HCT116 (cell line): ENCODE measurements around the gene FOXP1. TPM values are rescaled to one million over a fixed set of nuclear protein-coding genes. Genes with fewer than 3 reads are reported as not detected.

Source experiments
- ATAC-seq: fragments of 200-7000 bp; cut with Tn5 transposase; 2 replicates; pipeline ENCODE4 v1.9.1; 2020; ENCODE audit warnings: mild to moderate bottlenecking, moderate library complexity
- BruUV-seq: library from RNA; stranded (reverse); fragments of 400-500 nt; replicated peaks from 2 replicates; lab custom pipeline; 2021; lab: Mats Ljungman, UMichigan
- CTCF ChIA-PET: fragments of 300-600 bp; sonication (Branson Sonifier 250); formaldehyde crosslinking; loops from one replicate; lab custom pipeline; 2021; ENCODE audit warnings: antibody characterized with exemption; lab: Charles Lee
- POLR2A ChIA-PET: fragments of 300-600, 350-600 bp; sonication (Branson Sonifier 250); formaldehyde crosslinking; loops from one replicate; lab custom pipeline; 2021; ENCODE audit warnings: antibody characterized with exemption; lab: Charles Lee
- RAD21 ChIA-PET, 2 experiments: fragments of 300-600 bp; sonication (Branson Sonifier 250); formaldehyde crosslinking; loops; one replicate each; lab custom pipeline; 2023; ENCODE audit warnings: low total read pairs in 2 of 2; ENCODE audit not compliant: uncharacterized antibody in 2 of 2, unreplicated experiment in 2 of 2, low non-redundant PET in 1 of 2; lab: Charles Lee
- DNase-seq: peaks from one replicate; pipeline ENCODE4 v3.0.0-alpha.2; 2010; ENCODE audit warnings: low read depth, low spot score
- H2AFZ ChIP-seq: fragments of 200-600 bp; shearing (Covaris generic), sonication (generic); 2 replicates; pipeline ENCODE4 v1.6.1; 2017; ENCODE audit warnings: low read depth, mixed run types, mixed read lengths, antibody characterized with exemption, low read length; ENCODE audit not compliant: poor library complexity, severe bottlenecking
- H3K27ac ChIP-seq: 2 replicates; pipeline ENCODE4 v1.5.1; 2012; ENCODE audit warnings: low read depth, low read length
- H3K27me3 ChIP-seq: fragments of 200-600 bp; sonication (generic); 2 replicates; pipeline ENCODE4 v1.6.1; 2016; ENCODE audit warnings: mixed run types, low read length, mixed read lengths; ENCODE audit not compliant: insufficient read depth
- H3K36me3 ChIP-seq, 2 experiments: fragments of 200-500 bp in 1 of 2; fragments of 200-600 bp in 1 of 2; sonication (Bioruptor generic) in 1 of 2; sonication (generic) in 1 of 2; 2 replicates each; pipeline versions ENCODE4 v1.5.1 to v1.6.1; 2014 to 2016; ENCODE audit warnings: low read length in 2 of 2, inconsistent platforms in 1 of 2, mixed read lengths in 1 of 2, mixed run types in 1 of 2; ENCODE audit not compliant: insufficient read depth in 2 of 2, control insufficient read depth in 1 of 2
- H3K4me1 ChIP-seq, 2 experiments: fragments of 200-600 bp in 1 of 2; sonication (generic) in 1 of 2; 2 replicates each; pipeline versions ENCODE4 v1.5.1 to v1.6.1; 2012 to 2017; ENCODE audit warnings: low read length in 2 of 2, inconsistent platforms in 1 of 2, mild to moderate bottlenecking in 1 of 2, mixed read lengths in 1 of 2, mixed run types in 1 of 2, moderate library complexity in 1 of 2; ENCODE audit not compliant: insufficient read depth in 2 of 2, control insufficient read depth in 1 of 2
- H3K4me2 ChIP-seq: fragments of 200-600 bp; sonication (generic); 2 replicates; pipeline ENCODE4 v1.6.1; 2017; ENCODE audit warnings: mixed run types, low read length, mixed read lengths
- H3K4me3 ChIP-seq, 2 experiments: fragments of 200-600 bp in 1 of 2; sonication (generic) in 1 of 2; replicated peaks in 1 of 2; 2 replicates each; pipeline ENCODE4 v1.5.1; 2011 to 2016; ENCODE audit warnings: low read length in 2 of 2, control low read depth in 1 of 2, low read depth in 1 of 2, mild to moderate bottlenecking in 1 of 2, mixed read lengths in 1 of 2, mixed run types in 1 of 2
- H3K79me2 ChIP-seq: fragments of 200-600 bp; sonication (generic); 2 replicates; pipeline ENCODE4 v1.6.1; 2017; ENCODE audit warnings: mild to moderate bottlenecking, mixed run types, low read length, moderate library complexity, mixed read lengths; ENCODE audit not compliant: insufficient read depth
- H3K9ac ChIP-seq: fragments of 200-600 bp; sonication (generic); 2 replicates; pipeline ENCODE4 v1.6.1; 2016; ENCODE audit warnings: low read length, mixed read lengths
- H3K9me2 ChIP-seq: fragments of 200-600 bp; sonication (generic), shearing (Covaris generic); 2 replicates; pipeline ENCODE4 v1.6.1; 2017; ENCODE audit warnings: mixed run types, mild to moderate bottlenecking, moderate library complexity; ENCODE audit not compliant: insufficient read depth
- H3K9me3 ChIP-seq, 2 experiments: fragments of 200-500 bp in 1 of 2; fragments of 200-600 bp in 1 of 2; sonication (Bioruptor generic) in 1 of 2; sonication (generic) in 1 of 2; 2 replicates each; pipeline ENCODE4 v1.6.1; 2014 to 2017; ENCODE audit warnings: low read length in 2 of 2, mixed read lengths in 2 of 2, inconsistent platforms in 1 of 2, low read depth in 1 of 2, mild to moderate bottlenecking in 1 of 2, mixed run types in 1 of 2, moderate library complexity in 1 of 2; ENCODE audit not compliant: control insufficient read depth in 1 of 2, insufficient read depth in 1 of 2
- H4K20me1 ChIP-seq: fragments of 200-600 bp; sonication (generic), shearing (Covaris generic); 2 replicates; pipeline ENCODE4 v1.6.1; 2017; ENCODE audit warnings: mixed run types, mild to moderate bottlenecking, moderate library complexity; ENCODE audit not compliant: insufficient read depth
- CBX3 ChIP-seq: IDR thresholded peaks from 2 replicates; pipeline ENCODE4 v1.6.1; 2012; ENCODE audit warnings: low read depth
- ELF1 ChIP-seq: IDR thresholded peaks from 2 replicates; pipeline ENCODE4 v1.6.1; 2012; ENCODE audit warnings: low read depth, borderline replicate concordance
- EZH2 ChIP-seq: fragments of 200-600 bp; sonication (generic); IDR thresholded peaks from 2 replicates; pipeline ENCODE4 v1.6.1; 2017; ENCODE audit warnings: antibody characterized with exemption, mixed run types
- EZH2phosphoT487 ChIP-seq: fragments of 200-600 bp; IDR thresholded peaks from 2 replicates; pipeline ENCODE4 v1.6.1; 2018; ENCODE audit warnings: antibody characterized with exemption, borderline replicate concordance
- FOSL1 ChIP-seq: IDR thresholded peaks from 2 replicates; pipeline ENCODE4 v1.6.1; 2012; ENCODE audit warnings: low read depth
- JUND ChIP-seq: IDR thresholded peaks from 2 replicates; pipeline ENCODE4 v1.6.1; 2012
- POLR2A ChIP-seq: IDR thresholded peaks from 2 replicates; pipeline ENCODE4 v1.7.0; 2011; ENCODE audit warnings: borderline replicate concordance; ENCODE audit not compliant: insufficient read depth, insufficient read length; ENCODE audit errors: extremely low read depth
- RAD21 ChIP-seq: IDR thresholded peaks from 2 replicates; pipeline ENCODE4 v1.6.1; 2012; ENCODE audit warnings: low read depth, mild to moderate bottlenecking
- REST ChIP-seq: IDR thresholded peaks from 2 replicates; pipeline ENCODE4 v1.6.1; 2012; ENCODE audit warnings: low read depth
- SIN3A ChIP-seq: IDR thresholded peaks from 2 replicates; pipeline ENCODE4 v1.6.1; 2012; ENCODE audit warnings: low read depth
- SP1 ChIP-seq: IDR thresholded peaks from 2 replicates; pipeline ENCODE4 v1.6.1; 2012; ENCODE audit warnings: low read depth
- SRF ChIP-seq: IDR thresholded peaks from 2 replicates; pipeline ENCODE4 v1.6.1; 2012; ENCODE audit warnings: low read depth
- TCF7L2 ChIP-seq: IDR thresholded peaks from 2 replicates; pipeline ENCODE4 v1.7.0; 2011; ENCODE audit warnings: borderline replicate concordance, inconsistent platforms; ENCODE audit not compliant: insufficient read depth, insufficient read length; ENCODE audit errors: extremely low read depth
- ZFX ChIP-seq: fragments of 450-650 bp; IDR thresholded peaks from 2 replicates; pipeline ENCODE4 v1.6.1; 2017
- intact Hi-C: fragments of 100-400 bp; cut with micrococcal nuclease; formaldehyde crosslinking; loops from 2 replicates; pipeline ENCODE4 v1.10.0; 2022
- total RNA-seq: library from RNA; stranded (reverse); gene quantifications from one replicate; pipeline ENCODE4 v1.2.1, GENCODE V29; 2021; ENCODE audit not compliant: unreplicated experiment
- TF ChIP-seq, protein P1 (sequence below): IDR thresholded peaks from 2 replicates; pipeline ENCODE4 v1.6.1; 2012

Gene FOXP1
- total RNA-seq, 1 experiment from 2014 or later: 11.4 TPM

DNA sequence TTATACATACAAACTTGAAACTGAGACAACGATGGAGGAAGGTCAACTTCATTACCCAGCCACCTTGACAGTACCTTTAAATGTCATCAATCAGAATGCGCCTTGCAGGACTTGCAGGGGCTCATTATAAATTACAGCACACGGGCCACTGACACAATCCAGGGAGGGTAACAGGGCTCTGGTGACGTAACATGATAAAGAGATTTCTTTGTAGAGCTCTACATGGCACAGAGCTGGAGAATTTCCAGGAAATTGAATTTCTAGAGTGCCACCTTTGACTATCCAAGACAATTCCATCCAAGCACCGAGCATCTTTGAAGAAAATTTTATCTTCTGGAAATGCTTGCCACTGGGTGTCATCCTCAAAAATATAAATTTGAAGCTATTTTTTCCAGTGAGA lies 486.0 kb downstream of the FOXP1 start:
- POLR2A ChIA-PET: no interaction called here
- no peaks in the 10 kb centered on the region for H4K20me1 ChIP-seq
- intact Hi-C loops: no loop called here
- no peaks in the 10 kb centered on the region for H3K79me2 ChIP-seq
- H3K36me3 ChIP-seq: no peaks in the 10 kb centered on the region
- TF ChIP-seq TCF7L2: no peak
- TF ChIP-seq RAD21: no peak
- TF ChIP-seq ZFX: no peak
- TF ChIP-seq, all 23 proteins: peak for 0
- H3K27me3 ChIP-seq: no peaks in the 10 kb centered on the region
- H3K4me2 ChIP-seq: no peak overlapping the region
- CTCF ChIA-PET: no interaction called here
- H3K4me1 ChIP-seq: peaks cover 0 to 8% of the 10 kb centered on the region in 2 experiments; a peak in 1 of 4 replicates
- no peak overlapping the region for H3K4me3 ChIP-seq
- no TSS peak for BruUV-seq
- H3K27ac ChIP-seq: no peak overlapping the region
- DNase-seq: no peak
- no peaks in the 10 kb centered on the region; a peak in 1 of 4 replicates for H3K9me3 ChIP-seq
- H3K9ac ChIP-seq: no peak overlapping the region
- H3K9me2 ChIP-seq: no peaks in the 10 kb centered on the region
- ATAC-seq: no peak
- RAD21 ChIA-PET: no interaction called here
- H2AFZ ChIP-seq: no peak overlapping the region

GRCh38 chr3:71095511-71096291 lies 487.8 kb downstream of the FOXP1 start:
- H3K79me2 ChIP-seq: no peaks in the 10 kb centered on the region
- intact Hi-C loops: no loop called here
- ChIA-PET POLR2A (no interaction called here), CTCF (no interaction called here), RAD21 (no interaction called here)
- H3K9me3 ChIP-seq: no peaks in the 10 kb centered on the region; a peak in 1 of 4 replicates
- H3K9ac ChIP-seq: no peak overlapping the region
- H2AFZ ChIP-seq: no peak overlapping the region
- no peaks in the 10 kb centered on the region for H4K20me1 ChIP-seq
- DNase-seq: no peak
- H3K36me3 ChIP-seq: no peaks in the 10 kb centered on the region
- no peak overlapping the region for H3K4me2 ChIP-seq
- BruUV-seq: no TSS peak
- H3K4me3 ChIP-seq: no peak overlapping the region
- no peaks in the 10 kb centered on the region for H3K9me2 ChIP-seq
- no peak overlapping the region for H3K27ac ChIP-seq
- H3K27me3 ChIP-seq: no peaks in the 10 kb centered on the region
- no peak for ATAC-seq
- peaks cover 0 to under 1% of the 10 kb centered on the region in 2 experiments; a peak in 1 of 4 replicates for H3K4me1 ChIP-seq
- no peak for TF ChIP-seq CBX3
- no peak for TF ChIP-seq EZH2
- TF ChIP-seq REST: no peak
- TF ChIP-seq EZH2phosphoT487: no peak
- TF ChIP-seq, protein P1, sequence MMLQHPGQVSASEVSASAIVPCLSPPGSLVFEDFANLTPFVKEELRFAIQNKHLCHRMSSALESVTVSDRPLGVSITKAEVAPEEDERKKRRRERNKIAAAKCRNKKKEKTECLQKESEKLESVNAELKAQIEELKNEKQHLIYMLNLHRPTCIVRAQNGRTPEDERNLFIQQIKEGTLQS: no peak
- TF ChIP-seq SIN3A: no peak
- no peak for TF ChIP-seq ELF1
- no peak for TF ChIP-seq SRF
- TF ChIP-seq ZFX: no peak
- TF ChIP-seq TCF7L2: no peak
- TF ChIP-seq RAD21: no peak
- TF ChIP-seq FOSL1: no peak
- TF ChIP-seq SP1: no peak
- no peak for TF ChIP-seq POLR2A
- TF ChIP-seq JUND: no peak
